GM19023 (cell line): ENCODE measurements around the gene SLC2A6.

Source experiments
- ATAC-seq: cut with Tn5 transposase; IDR thresholded peaks from one replicate; pipeline ENCODE4 v1.9.1; 2021; ENCODE audit warnings: mild to moderate bottlenecking, moderate library complexity; ENCODE audit not compliant: unreplicated experiment

SLC2A6 gene

DNA sequence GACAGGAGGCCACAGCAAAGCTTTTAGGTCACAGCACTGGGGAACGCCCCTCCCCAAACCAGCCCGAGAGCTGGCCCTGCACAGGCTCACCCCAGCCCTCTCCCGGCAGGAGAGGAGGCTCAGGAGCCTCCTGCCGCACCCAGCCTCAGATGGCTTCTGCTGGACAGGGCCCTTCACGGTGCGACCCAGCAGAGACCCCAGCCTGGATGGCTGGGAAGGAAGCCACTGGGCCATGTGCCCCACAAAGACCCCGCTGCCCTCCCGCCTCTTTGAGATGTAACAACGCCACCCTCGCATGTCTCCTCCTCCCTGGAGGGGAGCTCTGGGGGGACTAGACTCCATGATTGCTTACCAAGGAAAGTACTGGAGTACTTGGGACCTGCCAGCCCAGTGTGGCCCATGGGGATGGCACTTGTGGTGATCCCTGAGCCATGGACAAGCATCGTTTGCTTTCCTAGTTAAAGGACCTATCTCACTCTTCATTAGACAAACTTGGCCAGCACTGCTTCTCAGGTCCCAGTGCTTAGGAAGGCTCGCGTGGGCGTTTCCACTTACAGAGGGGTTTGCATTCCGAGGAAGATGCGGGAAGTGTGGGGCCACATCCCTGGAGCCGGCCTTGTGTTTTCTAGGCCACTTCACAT, 36.8 kb upstream of the SLC2A6 start:
- ATAC-seq: no peak

DNA sequence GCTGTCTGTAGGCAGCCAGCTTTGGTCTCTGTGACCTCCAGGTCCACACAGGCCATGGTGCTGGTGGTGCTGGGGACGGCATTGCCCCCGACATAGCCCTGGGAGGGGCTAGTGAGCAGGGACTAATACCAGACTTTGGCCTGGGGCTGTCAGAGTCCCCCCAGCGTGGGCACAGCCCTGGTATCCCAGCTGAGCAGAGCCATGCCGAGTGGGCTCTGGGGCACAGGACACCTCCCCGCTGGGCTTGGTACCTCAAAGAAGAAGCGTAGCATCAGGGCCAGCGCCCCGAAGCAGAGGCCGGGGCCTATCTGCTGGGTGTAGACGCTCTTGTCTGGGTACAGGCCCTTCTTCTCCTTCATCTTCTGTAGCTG, 36.3 kb upstream of the SLC2A6 start:
- ATAC-seq: no peak

DNA sequence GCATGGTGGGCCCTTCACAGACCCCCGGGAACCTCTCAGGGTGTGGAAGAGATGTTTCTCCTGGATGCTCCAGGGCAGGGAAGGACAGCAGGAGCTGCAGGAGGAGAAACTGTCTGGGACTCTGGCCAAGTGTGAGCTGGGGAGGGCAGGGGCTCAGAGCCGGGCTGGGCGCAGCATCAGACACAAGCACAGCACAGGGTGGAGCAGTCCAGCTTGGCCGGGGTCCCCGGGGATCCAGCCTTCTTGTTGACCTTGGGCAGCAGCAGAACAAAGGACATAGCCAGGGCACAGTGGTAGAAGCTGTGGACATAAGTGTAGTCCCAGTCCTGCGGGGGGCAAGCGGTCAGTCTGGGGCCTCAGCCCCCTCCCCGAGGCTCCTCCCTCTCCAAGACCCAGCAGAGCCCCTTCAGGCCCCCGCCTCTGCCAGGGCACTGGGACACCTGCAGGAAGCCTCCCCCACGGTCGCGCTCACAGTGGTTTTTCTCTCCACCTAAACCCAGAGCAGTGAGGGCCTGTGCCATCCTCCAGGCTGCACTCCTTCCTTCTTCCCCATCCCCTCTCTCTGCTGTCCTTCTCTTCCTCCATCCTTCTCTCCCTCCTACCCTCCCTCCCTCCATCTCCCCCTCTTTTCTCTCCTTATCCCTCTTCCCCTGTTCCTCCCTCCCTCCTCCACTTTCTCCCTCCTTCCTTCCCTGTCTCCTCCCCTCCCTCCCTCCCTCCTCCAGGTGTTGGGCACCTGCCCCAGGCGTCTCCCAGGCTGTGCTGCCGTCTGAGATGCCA, 35.8 kb upstream of the SLC2A6 start:
- ATAC-seq: no peak

DNA sequence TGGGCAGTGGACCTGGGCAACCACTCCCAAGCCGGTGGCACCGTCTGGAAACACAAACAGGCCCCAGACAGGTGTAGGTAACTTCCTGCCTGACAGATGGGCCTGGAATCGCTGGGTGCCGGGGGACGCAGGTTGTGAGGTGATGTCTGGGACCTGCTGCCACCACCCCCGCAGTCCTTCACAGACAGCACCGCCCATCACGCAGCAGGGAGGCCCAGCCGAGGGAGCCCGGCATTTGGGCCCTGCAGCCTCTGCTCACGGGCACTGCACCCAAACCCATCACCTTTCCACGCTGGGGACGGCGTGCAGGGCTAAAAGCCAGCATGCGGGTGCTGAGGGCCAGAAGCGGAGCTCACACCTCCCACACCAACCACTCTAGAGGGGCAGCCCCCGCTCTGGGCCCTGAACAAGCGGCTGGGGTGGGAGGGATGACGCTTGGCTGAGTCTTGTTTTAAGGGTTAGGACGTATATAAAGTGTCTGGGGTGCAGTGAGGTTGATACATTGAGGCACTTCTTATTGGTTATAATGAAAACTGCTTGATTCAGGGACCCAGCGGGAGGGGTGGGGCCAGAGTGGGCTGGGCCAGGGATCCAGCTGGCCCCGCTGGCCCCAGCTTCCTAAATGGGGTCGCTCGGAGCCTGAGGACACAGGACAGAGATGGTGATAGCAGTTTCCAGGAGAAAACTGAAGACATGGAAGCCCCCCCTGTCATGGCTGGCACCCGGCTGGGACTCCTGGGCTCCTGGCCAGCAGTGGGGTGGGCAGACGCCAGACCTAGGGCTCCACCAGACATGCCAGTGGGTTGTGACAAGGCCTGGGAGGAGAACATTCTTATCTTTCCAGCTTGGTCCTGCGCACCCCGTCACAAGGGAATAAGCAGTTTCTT, 34.6 kb upstream of the SLC2A6 start:
- ATAC-seq: no peak

DNA sequence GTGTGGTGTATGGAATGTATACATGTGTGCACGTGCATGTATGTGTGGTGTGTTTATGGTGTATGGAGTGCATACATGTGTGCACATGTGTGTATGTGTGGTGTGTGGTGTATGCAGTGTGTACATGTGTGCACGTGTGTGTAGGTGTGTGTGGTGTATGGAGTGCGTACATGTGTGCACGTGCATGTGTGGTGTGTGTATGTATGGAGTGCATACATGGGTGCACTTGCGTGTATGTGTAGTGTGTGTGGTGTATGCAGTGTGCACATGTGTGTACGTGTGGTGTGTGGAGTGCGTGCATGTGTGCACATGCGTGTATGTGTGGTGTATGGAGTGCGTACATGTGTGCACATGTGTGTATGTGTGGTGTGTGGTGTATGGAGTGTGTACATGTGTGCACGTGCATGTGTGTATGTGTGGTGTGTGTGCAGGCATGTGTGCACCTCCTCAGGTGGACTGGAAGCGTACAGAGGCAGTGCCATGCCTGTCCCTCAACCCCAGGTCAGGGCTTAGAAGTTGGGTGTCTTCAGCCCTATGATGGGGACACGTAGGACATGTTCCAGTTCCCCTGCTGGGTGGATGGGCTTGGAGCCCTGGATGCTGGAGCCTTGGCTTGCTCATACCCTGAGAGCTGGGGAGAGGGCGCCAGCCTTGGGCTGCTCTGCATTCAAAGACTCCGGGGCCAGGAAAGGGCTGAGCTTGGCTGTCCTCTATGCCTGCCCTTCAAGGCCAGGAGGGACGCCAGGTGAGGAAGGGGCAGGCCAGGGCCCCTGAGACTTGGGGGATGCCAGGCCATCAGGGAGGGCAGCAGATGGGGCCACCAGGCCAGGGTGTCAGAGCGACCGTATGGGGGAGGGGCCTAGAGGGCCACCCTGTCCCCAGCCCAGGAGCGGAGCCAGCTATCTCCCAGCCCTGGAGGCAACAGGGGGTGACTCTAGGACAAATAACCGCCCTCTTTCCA, 33.6 kb upstream of the SLC2A6 start:
- no peak for ATAC-seq

DNA sequence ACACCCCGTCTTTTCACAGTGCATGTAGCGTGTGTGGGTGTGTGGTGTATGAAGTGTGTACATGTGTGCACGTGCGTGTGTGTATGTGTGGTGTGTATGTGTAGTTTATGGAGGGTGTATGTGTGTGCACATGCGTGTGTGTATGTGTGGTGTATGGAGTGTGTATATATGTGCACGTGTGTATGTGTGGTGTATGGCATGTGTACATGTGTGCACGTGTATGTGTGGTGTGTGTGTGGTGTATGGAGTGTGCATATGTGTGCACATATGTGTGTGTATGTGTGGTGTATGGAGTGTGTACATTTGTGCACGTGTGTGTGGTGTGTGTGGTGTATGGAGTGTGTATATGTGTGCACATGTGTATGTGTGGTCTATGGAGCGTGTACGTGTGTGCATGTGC, 32.7 kb upstream of the SLC2A6 start:
- no peak for ATAC-seq

DNA sequence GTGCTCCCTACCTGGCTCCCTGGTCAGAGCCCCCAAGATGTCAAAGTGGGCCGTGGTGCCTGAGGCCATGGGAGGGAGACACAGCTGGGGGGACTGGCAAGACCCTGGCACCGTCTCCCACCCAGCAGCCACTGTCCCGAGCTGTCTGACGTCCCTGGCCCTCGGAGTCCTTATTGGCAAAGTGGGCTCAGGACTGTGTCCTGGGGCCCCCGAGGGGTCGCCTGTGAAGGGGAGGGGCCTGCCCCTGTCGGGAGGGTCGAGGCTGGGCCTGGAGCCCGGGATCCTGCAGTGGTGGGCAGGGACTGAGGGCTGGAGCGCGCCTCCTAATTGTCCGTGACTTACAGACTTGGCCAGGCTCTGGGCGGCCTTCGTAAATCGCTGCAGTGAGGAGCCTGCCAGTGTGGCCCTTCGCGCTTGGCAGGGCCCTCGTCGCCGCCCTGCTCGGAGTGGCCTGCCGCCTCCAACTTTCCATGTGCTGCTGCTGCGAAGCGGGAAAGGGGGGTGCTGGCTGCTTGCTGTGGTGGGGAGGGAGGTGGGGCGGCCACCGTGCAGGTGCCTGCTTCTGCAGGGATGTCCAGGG, 32.1 kb upstream of the SLC2A6 start:
- no peak for ATAC-seq

DNA sequence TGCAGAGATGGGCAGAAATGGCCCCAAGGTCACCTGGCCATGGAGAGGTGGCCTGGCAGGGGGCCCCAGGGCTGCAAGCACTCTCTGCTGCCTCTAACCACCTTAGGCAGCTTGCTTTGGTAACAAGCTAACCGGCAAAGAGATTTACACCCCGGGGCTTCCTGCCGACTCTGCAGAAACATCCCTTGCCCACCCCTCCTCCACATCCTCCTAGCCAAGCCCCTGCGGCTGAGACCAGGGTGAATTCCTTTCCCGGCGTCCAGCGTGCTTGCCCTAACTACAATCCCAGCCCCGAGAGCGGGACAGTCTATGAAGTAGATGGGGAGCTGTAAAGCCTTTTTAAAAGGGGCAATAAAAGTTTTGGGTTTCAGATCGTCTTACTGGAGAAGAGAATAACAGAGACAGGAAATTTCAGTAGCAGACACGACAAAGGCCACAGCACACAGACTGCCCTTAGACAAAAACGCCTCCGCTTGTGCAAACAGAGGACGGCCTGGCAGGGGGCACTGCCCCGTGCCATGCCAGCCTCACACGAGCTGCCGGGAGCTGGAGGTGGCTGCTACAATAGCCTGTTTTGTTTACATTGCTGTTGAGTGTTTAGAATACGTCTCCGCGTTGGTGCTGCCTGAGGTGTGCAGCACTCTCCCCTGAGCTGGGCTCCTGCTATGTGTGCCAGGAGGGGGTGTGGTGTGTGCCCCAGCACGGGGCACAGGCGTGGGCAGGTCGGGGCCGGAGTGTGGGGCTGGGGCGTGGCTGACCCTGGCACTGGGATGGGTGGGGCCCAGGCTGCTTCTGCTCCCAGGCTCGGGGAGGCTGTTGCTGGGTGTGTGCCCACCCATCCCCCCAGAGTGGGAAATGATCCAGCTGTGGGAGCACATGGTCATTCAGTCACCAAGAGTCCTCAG, 30.5 kb upstream of the SLC2A6 start:
- ATAC-seq: no peak

DNA sequence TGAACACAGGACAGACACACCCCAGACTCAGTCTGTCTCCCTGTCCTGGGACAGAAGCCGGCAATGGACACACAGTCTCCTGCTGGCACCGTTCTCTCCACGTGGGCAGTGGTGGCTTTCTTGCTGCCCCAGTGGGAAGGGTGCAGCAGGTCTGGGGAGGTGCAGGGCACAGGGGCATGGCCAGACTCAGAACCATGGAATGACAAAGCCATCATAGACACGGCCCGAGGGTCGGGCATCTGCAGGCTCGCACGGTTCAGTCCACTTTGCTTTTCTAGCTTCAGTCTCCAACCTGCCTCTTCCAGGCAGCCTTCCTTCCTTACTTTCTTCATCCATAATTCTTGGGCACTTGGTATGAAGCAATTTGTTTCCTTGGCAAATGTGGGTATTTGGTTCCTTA, 29.1 kb upstream of the SLC2A6 start:
- no peak for ATAC-seq

DNA sequence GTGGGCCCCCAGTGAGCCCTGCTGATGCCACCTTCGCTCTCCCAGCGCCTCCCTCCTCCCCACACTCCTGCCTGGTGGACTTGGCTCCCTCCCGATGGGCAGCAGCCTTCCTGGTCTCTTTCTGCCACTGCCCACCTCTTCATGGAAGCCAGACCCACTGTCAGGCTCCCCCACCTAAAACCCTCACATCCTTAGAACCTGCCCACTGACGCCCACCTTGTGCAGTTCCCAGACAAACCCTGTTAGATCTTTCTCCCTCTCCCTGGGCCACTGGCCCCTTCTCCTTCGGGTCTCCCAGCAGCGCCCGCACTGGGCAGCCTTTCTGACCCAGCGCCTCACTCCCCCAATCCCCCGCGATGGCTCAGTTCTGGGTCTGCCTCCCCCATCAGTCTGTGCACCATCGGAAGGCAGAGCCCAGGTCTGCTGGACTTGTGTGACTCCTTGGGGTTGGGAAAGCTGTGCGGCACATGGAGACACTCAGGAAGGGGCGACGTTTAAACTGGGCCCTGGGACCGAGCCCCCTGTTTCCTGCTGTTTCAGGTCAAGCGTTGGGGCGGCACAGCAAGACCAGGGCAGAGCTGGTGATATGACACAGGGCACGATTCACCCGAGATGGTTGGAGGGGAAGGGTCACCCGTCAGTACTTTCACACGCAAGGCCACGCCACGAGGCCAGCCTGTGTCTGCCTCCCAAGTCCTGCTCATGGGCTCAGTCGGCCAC, 28.5 kb upstream of the SLC2A6 start:
- no peak for ATAC-seq

DNA sequence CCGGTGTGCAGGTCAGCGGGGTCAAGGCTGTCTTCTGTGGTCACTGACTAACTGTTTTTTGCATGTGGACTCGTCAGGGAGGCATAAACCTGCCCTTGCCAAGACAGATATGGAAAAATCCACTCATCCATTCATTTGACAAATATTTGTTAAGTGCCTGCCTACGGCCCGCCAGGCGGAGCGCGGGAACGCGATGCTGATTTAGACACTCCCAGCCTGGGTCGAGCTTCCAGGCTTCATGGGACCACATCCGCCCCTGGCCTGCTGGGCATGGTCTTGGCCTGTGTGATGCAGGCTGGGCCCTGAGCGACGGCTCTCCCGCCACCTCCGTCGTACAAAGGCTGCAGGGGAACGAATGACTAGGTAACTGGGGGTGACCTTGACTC, 27.7 kb upstream of the SLC2A6 start:
- no peak for ATAC-seq

DNA sequence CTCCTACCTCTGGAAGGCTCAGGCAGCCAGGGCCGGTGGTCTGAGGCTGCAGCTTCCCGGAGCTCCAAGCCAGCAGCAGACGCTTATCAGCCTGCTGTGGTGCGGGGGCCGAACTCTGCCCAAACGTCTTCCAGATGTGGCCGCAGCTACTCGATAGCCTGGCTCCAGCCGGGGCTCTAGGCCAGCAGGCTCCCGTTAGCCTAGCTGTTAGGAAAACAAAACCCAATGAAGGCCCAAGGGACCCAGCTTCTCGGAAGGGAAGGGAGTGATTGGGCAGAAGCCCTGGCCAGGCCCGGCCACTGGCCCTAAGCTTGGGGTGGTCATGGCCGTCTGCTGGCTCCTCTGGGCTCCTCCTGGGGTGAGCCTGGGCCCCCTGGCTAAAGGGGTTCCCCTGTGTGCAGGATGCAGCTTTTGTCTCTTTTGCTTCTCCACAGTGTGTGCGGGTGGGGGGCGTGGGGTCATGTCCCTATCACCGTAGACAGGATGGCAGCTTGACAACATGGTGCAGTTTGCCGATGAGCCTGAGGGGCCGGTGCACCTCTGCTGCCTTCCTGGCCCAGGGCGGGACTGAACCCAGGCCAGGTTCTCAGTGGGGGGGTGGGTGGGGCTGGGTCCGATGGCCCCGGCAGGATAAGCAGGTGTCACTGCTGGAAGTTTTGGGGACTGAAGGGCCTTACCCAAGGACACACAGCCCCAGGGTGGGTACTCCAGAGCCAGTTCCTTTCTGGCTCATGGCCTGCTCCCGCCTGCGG, 27.2 kb upstream of the SLC2A6 start:
- no peak for ATAC-seq

DNA sequence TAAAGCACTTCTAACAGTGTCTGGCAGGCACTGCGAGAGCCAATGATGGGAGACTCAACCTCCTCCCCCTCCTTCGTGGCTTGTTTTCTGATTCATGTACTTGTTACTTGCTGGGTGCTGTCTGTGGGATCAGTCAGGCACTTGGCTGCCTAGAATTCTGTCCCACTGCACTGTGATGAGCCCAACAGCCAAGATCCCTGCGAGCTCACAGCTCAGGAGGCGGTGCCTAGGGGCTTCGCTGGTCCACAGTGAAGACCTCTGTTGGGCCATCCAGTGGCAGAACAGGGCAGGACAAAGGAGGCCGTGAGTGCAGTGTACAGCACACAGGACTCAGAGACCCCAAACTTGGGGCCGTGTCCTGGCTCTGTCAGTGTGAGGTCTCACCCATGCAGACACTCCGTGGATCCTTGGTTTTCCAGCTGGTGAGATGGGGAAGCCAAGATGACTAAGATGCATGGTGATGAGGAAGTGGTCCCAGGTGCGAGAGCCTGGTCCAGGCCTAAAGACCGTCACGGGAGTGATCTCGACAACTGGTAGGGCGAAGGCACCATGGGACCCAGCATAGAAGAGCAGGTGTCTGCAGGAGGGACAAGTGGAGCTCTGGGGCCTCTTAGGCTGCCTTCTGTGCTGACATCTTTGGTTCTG, 26.4 kb upstream of the SLC2A6 start:
- no peak for ATAC-seq

DNA sequence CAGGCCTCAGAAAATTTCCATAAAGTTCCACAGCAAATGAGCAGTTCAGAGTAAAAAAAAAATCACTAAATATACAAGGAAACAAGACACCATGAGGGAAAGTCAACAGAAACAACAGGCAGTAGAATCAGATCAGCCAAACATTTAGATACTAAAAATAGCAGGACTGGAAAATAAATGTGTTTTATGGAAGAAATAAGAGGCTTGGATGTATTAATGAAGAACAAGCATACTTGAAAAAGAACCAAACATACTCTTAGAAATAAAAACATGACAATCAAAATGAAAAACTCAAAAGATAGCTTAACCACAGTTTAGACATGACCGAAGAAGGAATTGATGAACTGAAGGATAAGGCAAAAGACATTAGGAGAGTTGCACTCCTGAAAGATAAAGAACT, 23.2 kb upstream of the SLC2A6 start:
- no peak for ATAC-seq

DNA sequence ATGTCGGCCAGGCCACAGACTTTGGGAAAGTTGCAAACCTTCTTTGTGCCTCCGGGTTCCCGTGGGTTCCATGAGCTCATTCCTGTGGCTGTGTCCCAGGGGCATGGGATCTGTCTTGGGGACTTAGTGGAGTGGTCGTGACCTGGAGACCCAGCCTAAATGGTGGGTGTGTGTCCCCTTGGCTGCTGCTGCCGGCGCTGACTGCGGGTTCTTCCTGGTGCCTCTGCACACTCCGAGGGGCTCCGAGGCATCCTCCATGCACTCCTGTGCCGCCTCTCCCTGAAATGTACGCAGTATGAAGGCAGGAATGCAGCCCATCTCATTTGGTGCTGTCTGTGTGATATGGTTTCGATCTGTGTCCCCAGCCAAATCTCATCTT, 21.0 kb upstream of the SLC2A6 start:
- no peak for ATAC-seq

DNA sequence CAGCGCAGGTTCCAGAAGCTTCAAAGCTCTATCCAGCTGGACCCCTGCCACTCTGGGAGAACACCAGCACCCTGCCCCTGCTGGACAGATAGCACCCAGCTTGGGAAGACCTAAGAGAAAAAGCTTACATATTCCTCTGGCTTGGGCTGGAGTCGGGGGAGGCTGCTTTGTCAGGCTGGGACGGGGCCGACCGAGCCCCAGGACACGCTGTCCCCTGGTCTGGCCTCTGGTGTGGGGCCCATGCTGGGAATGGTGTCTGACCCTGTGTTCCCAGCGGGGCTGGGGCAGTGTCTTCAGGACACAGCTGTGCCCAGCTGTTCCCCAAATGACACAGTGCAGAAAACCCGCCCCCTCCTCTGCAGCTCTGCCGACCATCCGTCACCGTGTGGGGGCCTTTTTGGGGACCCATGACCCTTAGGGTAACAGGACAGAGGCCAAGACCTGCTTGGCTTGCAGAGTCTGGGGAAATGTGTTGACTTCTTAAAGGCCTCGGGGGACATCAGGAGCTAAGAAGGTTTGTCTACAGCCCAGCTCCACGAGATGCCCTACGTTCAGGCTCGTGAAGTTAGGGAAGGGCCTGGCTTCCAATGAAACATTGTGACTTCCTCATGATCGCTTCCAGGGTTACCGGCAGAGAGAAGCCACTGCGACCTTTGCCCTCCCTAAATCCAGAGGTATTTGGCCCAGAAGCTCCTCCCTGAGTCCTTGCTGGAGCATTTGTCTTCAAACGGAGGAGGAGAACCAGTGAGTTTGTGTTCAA, 20.4 kb upstream of the SLC2A6 start:
- ATAC-seq: no peak
